ENCODE data around the gene LIMCH1.
"Not testable (repeated sequence)": the region's sequence is repeated elsewhere in the genome, so short reads cannot be mapped to it uniquely, and the experiment has no call there.

LIMCH1 gene

GRCh38 chr4:41703785-41704184, 165.8 kb downstream of the LIMCH1 start:
- no peak overlapping the region for H3K27ac ChIP-seq
- TF ChIP-seq, protein P1, sequence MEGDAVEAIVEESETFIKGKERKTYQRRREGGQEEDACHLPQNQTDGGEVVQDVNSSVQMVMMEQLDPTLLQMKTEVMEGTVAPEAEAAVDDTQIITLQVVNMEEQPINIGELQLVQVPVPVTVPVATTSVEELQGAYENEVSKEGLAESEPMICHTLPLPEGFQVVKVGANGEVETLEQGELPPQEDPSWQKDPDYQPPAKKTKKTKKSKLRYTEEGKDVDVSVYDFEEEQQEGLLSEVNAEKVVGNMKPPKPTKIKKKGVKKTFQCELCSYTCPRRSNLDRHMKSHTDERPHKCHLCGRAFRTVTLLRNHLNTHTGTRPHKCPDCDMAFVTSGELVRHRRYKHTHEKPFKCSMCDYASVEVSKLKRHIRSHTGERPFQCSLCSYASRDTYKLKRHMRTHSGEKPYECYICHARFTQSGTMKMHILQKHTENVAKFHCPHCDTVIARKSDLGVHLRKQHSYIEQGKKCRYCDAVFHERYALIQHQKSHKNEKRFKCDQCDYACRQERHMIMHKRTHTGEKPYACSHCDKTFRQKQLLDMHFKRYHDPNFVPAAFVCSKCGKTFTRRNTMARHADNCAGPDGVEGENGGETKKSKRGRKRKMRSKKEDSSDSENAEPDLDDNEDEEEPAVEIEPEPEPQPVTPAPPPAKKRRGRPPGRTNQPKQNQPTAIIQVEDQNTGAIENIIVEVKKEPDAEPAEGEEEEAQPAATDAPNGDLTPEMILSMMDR (conservative IDR thresholded peaks at IDR 0.05): no peak

DNA sequence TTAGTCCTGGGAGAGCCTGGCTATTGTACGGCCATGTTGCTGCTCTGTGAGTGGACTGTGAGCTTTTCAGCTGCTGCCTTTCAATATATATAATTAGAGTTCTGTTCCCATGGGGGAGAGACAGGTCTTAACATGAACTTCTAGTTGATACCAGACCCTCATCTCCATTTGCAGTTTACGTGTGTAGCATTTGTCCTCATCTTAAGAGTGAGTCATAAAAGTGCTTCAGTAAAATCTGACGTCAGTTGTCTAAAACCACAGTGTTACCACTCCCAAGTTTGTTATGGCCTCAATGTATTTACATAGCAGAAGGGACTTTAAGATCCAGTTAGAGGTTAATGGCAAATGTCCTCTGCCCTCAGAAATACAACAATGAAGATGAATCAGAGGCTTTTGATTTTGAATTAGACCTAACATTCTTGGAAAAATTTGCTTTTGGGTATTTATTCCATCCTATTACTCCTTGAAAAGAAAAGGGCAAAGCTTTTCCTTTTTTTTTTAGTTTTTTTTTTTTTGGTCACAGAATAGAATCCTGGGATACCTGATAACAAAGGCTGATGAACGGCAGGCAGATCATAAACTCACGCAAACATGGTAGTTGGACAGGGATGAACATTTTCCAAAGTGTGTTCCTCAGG, 172.0 kb downstream of the LIMCH1 start:
- H3K27ac ChIP-seq: no peak overlapping the region
- TF ChIP-seq, protein P1 (conservative IDR thresholded peaks at IDR 0.05): no peak

- not testable (repeated sequence) for H3K27ac ChIP-seq
Measured at GRCh38 chr4:41711654-41712053, 173.7 kb downstream of the LIMCH1 start.

DNA sequence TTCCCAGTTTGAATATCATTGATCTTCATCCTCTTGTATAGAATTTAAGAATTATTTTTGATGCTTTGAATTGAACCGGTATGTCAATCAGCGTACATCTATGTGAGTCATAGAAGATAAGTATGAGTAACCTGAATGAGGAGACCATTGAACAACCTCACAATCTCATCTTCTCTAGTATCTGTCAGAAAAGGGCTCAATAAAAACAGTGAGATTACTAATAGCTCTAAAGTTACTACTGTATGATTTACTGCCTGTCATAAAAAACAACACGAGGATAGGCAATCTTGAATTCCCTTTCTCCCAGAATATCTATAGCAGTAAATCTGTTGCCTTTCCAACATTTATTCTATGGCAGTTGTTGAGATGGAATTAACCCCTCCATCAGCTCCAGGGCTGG, 174.5 kb downstream of the LIMCH1 start:
- TF ChIP-seq, protein P1 (conservative IDR thresholded peaks at IDR 0.05): no peak
- H3K27ac ChIP-seq: no peak overlapping the region

DNA sequence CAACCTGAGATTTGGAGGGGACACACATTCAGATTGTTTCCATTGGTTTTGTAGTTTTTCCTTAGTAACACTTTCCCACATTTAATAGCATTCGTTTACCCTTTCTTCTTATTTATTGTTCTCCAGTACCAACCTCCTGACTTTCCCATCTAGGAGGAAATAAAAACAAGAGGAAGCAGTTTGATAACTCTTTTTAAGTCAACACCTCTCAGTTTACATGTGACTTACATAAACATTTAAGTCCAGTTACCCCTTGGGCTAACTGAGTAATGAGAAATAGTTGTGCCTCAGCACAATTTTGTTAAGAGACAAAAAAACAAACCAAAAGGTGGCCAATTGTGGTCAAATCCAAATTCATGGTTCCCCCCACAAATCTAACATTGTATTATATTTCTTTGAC, 175.8 kb downstream of the LIMCH1 start:
- no peak overlapping the region for H3K27ac ChIP-seq
- TF ChIP-seq, protein P1 (conservative IDR thresholded peaks at IDR 0.05): no peak

- TF ChIP-seq, protein P1 (conservative IDR thresholded peaks at IDR 0.05): no peak
- H3K27ac ChIP-seq: no peak overlapping the region
Measured at GRCh38 chr4:41714364-41715000, 176.5 kb downstream of the LIMCH1 start.

GRCh38 chr4:41715155-41715554, 177.2 kb downstream of the LIMCH1 start:
- no peak overlapping the region for H3K27ac ChIP-seq
- TF ChIP-seq, protein P1 (conservative IDR thresholded peaks at IDR 0.05): no peak

GRCh38 chr4:41718907-41719306, 180.9 kb downstream of the LIMCH1 start:
- TF ChIP-seq, protein P1 (conservative IDR thresholded peaks at IDR 0.05): no peak
- no peak overlapping the region for H3K27ac ChIP-seq

All from VCaP (cell line).